ENCODE results near the gene HOXB4. TPM values are rescaled to one million over a fixed set of nuclear protein-coding genes. Genes with fewer than 3 reads are reported as not detected.

The HOXB4 gene
- total and polyA plus RNA-seq, 10 of the 15 experiments (the other 5 are each of a cell fraction or from before 2014, with no cell fraction given), result 0.35 to 5.8 (median 3.0) TPM

DNA sequence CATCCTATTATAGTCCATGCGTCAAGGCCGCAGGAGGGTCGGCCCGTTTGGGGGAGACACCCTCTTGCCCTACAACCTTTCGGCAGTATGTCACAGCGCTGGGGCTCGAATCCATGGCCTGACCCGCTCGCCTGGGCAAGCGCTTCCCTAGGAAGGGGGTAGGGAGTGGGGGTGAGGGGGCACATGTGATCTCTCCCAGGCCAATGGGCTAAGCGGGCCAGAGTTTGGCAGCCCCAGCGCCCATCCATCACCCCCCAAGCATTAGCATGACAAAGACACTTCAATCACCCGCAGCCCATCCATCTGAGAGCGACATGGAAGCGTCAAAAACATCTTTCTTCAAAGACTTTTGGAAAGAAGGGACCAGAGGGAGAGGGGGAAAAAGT, 47.3 kb downstream of the HOXB4 start, which contains the start of gene HOXB1:
Gene HOXB1 (minus strand): TSS at position 125 of the 386 bp plus-strand sequence. CDS start 107 bp downstream, at position 18.
- H3K36me3 ChIP-seq (ENCODE audit: control insufficient read depth in 2 of 2, insufficient read depth in 2 of 2, low read length in 1 of 2), result no peaks in the 10 kb centered on the region
- FAIRE-seq (no peak), ATAC-seq (no peak), DNase-seq (ENCODE audit: low read depth, low spot score) (no peak)
- BruUV-seq (replicated peaks), result no TSS peak
- H4K20me1 ChIP-seq (ENCODE audit: control insufficient read depth, insufficient read depth), result no peaks in the 10 kb centered on the region
- H3K4me3 ChIP-seq, result no peak within 1 kb of the TSS
- ChIA-PET CTCF (no interaction called here), POLR2A (no interaction called here), SMC1A (ENCODE audit: uncharacterized antibody, unreplicated experiment) (no interaction called here), RAD21 (ENCODE audit: unreplicated experiment) (no interaction called here)
- H2AFZ ChIP-seq (ENCODE audit: control insufficient read depth, low read depth, low read length), result no peak within 1 kb of the TSS
- no peaks in the 10 kb centered on the region for H3K79me2 ChIP-seq (ENCODE audit: control insufficient read depth, insufficient read depth, low read length)
- H3K4me1 ChIP-seq (ENCODE audit: control insufficient read depth, insufficient read depth, low read length), result no peaks in the 10 kb centered on the region
- H3K9ac ChIP-seq (ENCODE audit: control insufficient read depth, insufficient read depth, low read length), result no peak within 1 kb of the TSS
- H3K27me3 ChIP-seq (replicated peaks in 1 of 2; ENCODE audit: control insufficient read depth in 2 of 2, insufficient read depth in 2 of 2, low read length in 1 of 2), result no peaks in the 10 kb centered on the region
- in situ Hi-C loops (cut with MboI) (no loop called here), intact Hi-C loops (cut with micrococcal nuclease; ENCODE audit: unreplicated experiment) (no loop called here)
- no peaks in the 10 kb centered on the region for H3K9me3 ChIP-seq (replicated peaks; ENCODE audit: control insufficient read depth, insufficient read depth, low read length)
- WGBS (ENCODE audit: insufficient coverage, insufficient replicate concordance, low lambda C conversion rate, missing lambda C conversion rate), result 74% methylated on average over 15 of the region's 15 CpGs
- TF ChIP-seq KDM1A (IDR thresholded peaks at IDR 0.05; ENCODE audit: borderline replicate concordance) (no peak), CBX3 (IDR thresholded peaks at IDR 0.05; ENCODE audit: borderline replicate concordance, low read depth) (no peak), POU2F2 (IDR thresholded peaks at IDR 0.05; ENCODE audit: borderline replicate concordance, low read depth, low read length) (no peak), BHLHE40 (IDR thresholded peaks at IDR 0.05; ENCODE audit: borderline replicate concordance in 1 of 2, low read depth in 2 of 2, low read length in 1 of 2) (no peak), YBX1 (IDR thresholded peaks at IDR 0.05) (no peak), KAT2A (conservative IDR thresholded peaks at IDR 0.05; ENCODE audit: control insufficient read depth, low read depth, low read length) (no peak), PML (IDR thresholded peaks at IDR 0.05; ENCODE audit: low read length) (no peak), NR2F1 (conservative IDR thresholded peaks at IDR 0.05) (no peak), SMARCA5 (IDR thresholded peaks at IDR 0.05) (no peak), MYB (IDR thresholded peaks at IDR 0.05; ENCODE audit: borderline replicate concordance, low read depth, low read length) (no peak), MAX (IDR thresholded peaks at IDR 0.05; ENCODE audit: low read depth, low read length) (no peak), KLF5 (IDR thresholded peaks at IDR 0.05; ENCODE audit: partially characterized antibody) (no peak), POLR2A (IDR thresholded peaks at IDR 0.05; ENCODE audit: low read depth, low read length) (no peak), IRF3 (IDR thresholded peaks at IDR 0.05) (no peak), RCOR1 (conservative IDR thresholded peaks at IDR 0.05; ENCODE audit: low read depth, low read length) (no peak), POLR2AphosphoS5 (IDR thresholded peaks at IDR 0.05; ENCODE audit: low read length) (no peak), RBBP5 (conservative IDR thresholded peaks at IDR 0.05) (no peak)
- TF ChIP-seq, protein P1, sequence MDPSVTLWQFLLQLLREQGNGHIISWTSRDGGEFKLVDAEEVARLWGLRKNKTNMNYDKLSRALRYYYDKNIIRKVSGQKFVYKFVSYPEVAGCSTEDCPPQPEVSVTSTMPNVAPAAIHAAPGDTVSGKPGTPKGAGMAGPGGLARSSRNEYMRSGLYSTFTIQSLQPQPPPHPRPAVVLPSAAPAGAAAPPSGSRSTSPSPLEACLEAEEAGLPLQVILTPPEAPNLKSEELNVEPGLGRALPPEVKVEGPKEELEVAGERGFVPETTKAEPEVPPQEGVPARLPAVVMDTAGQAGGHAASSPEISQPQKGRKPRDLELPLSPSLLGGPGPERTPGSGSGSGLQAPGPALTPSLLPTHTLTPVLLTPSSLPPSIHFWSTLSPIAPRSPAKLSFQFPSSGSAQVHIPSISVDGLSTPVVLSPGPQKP (IDR thresholded peaks at IDR 0.05; ENCODE audit: low read depth, low read length), result no peak
- H3K4me2 ChIP-seq (ENCODE audit: control insufficient read depth, insufficient read depth), result no peak within 1 kb of the TSS
- H3K27ac ChIP-seq (ENCODE audit: control insufficient read depth, insufficient read depth), result no peak within 1 kb of the TSS

Measured in GM12878 (cell line).